NCI-H1694 (cell line): Measurements from ENCODE around the gene ANKS3.

Experiments used
- DNase-seq: peaks from one replicate; lab custom pipeline; 2025; lab: John Stamatoyannopoulos, UW

Gene ANKS3

DNA sequence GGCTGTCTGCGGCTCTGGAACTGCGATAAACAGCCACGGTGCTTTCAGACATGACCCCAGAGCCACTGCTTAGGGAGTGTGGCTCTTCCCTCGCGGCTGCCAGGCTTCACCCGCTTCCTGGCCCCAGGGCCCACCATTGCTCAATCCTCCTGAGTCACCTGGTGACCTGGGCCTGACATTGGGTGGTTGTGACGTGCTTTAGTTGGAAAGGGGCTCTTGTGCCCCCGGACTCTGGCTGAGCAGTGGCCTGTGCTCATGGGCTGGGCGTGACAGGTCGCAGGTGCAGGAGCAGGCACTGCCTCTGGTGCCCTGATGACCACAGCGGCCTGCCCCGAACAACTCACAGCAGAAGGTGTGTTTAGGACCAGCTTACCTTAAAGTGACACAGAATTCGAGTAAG lies 49.3 kb downstream of the ANKS3 start:
- no peak for DNase-seq

DNA sequence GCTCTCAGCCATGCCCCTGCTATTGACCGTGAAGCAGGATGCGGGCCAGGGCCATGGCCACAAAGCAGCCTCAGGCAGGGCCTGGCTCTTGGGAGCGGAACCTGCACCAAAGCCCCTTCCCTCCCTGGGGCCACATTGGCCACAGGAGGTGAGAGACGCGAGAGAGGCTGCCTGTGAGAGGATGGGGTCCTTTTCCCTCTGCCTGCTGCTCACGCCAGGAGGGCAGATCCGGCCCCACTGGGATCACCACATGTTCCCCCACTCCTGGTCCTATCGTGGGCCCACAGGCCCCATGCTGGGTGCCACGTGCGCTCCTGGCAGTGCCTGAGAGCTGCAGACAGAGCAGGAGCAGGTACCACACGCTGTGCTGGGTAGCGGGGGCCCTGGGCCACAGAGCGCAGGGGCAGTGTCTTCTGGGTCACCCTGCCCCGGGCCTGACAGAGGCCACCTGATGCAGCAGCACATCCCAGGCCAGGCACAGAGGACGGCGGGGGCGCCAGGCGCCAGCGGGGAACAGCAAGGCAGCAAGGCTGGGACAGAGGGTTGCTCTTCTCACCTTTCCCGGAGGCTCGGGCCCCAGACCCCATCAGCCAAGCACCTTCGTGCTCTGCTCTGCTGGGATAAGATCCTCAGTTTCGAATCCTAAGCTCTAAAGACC lies 49.9 kb downstream of the ANKS3 start:
- DNase-seq, result no peak

DNA sequence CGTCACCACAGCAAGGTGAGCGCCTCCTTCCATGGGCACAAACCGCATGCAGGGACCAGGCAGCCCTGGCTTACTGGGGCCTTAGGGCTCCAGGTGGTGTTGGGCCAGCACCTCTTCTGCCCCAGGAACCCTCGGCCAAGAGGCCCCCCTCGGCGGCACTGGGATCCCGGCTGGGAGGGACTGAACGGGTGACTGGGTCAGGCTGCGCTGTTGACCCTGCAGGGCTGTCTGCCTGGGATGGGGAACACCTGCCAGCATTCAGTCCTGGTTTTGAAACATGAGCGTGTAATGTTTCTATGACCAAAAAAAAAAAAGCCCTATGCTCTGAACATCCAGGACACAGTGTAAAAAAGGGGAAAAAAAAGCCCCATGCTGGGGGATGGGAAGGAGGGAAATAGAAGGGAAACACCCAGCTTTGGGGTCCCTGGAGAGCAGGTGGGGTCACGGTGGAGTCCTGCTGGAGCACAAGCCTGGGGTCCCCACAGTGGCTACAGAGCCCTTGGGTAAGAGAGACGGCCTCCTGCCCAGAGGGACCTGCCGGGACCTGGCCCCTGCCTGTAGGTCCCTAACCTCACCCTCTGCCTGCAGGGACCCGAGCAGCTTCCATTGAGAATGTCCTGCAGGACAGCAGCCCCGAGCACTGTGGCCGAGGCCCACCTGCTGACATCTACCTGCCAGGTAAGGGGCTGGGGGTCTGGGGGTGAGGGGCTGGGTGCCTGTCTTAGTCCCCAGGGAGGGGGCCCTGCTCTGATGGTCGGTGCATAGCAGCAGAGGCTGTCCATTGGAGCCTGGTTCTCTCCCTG lies 50.6 kb downstream of the ANKS3 start:
- DNase-seq, result no peak

DNA sequence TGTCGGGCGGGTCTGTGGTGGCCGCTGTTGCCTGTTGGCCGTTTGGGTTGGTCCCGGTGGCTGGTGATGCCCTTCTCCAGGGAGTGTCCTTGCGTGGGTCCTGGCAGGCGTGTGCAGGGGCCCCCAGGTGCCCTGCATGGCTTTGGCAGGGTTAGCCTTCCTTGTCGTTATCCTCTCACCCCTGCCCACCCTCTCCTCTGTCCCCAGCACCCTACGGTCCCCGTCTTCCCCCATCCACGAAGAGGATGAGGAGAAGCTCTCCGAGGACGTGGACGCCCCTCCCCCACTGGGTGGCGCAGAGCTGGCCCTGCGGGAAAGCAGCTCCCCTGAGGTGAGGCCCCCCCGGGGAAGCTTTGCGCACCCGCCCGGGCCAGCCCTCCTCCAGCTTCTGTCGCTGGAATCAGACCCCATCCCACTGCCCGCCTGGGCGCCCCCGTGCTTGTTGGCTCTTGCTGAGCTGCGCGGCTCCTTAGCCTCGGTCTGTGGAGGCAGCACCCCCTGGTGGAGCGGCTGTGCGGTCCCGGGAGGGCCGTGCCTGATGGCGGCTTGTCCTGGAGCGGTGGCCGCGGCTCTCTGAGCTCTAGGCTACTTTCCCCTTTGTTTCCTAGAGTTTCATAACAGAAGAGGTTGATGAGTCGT lies 51.3 kb downstream of the ANKS3 start:
- no peak for DNase-seq

DNA sequence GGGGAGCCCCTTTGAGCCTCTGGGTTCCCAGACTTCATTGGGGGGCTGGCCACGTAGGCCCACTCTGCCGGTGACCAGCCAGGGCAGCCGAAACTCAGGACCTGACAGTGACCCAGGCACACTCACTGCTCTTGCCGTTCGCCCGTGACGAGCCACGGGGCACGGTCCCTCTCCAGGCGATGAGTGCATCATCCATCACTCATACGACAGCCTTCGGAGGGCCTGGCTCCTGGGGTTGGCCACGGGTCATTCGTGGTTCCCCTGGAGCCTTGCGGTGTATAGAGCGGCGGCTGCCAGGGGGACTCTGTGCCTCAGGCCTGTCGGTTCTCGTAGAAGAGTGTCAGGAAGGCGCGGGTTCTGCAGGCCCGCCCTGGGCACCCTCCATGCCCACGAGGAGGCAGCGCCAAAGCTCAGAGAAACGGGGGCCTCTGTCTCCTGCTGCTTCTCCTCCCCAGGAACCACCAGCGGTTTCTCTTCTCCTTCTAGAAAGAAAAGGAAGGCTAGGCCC lies 51.9 kb downstream of the ANKS3 start:
- no peak for DNase-seq

DNA sequence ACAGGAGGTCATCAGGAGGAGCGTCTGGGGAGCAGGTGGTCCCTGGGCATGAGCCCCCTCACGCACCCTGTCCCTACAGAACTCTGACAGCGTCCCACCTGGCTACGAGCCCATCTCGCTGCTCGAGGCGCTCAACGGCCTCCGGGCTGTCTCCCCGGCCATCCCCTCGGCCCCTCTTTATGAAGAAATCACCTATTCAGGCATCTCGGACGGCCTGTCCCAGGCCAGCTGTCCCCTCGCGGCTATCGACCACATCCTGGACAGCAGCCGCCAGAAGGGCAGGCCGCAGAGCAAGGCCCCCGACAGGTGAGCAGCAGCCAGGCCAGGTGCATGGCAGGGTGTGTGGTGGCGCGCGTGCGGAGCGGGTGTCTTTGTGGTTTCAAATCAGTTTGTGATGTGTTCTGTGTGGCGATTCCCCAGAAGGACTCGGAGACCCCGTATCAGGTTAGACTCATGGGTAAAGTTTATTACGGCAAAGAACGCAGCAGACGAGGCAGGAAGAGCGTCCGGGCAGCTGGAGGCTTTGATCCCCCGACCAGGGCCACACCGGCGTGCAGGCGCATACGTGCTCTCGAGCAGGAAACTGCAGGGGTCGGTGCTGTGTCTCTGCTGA lies 52.5 kb downstream of the ANKS3 start:
- DNase-seq, result no peak

DNA sequence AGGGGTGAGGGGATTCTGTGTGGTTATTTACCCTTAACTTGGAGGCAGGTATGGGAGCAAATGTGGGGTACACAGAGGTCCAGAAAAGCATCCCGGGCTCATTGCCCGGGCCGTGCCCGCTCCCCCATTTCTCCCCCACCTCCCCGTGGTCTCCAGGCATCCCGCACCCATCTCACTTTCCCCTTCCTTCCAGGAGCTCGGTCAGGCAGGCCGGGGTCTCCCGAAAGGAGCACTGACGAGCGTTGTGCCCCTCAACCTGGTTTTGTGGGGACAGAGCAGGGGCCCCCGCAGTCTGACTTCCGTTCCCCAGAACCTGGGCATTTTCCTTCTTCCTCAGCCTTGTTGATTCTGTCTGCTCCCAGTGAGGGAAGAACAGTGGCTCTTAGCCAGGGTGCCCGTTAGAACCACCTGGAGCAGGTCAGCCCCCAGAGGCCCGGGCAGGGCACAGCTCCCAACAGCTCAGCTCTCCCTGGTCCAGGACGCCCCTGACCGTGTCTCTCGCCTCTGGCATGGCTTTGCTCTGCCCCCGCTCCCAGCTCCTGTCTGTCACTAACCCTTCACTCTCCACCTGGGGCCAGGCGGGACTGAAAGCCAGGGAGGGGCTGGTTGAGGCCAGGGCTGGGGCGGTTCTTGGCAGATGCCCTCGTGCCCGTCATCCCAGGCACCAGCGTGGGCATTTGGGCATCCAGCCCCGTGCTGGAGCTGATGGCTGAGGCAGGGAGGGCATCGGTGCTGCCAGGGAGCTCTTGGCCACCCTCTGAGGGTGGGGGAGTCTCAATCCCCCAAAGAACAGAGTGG lies 53.2 kb downstream of the ANKS3 start:
- no peak for DNase-seq

DNA sequence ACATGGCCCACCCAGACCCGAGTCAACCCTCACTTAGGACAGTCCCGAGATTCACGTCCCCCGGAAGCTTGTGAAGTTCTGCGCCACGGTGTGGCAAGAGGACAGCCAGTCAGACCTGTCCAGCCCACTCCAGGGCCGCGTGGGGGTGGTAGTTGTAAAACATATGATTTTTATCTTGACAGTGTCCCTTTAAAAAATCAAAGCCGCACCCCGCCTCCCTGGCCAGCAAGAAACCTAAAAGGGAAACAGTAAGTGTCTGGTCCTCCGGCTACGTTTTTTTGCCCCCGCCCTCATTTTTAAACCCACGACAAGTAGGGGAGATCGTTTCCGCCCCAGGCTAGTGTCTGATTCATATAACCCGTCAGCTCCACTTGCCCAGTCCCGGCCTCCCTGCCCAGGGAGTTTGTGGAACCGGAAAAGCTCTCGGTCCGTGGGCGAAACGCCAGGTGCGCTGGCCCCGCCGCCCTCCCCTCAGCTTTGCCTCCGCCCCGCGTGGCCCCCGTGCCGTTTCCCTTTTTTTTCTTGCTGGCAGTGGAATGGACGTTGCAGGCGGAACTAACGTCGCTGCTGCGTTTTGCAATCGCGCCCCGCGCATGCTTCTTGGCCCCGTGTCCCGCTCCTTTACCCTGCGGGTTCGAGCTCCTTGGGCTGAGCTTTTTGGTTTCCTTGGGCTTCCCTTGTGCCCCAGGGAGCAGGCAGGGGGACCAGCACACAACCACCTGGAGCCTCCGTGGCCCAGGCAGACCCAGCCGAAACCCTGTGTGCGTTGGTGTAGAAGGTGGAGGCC lies 54.0 kb downstream of the ANKS3 start:
- DNase-seq, result no peak

DNA sequence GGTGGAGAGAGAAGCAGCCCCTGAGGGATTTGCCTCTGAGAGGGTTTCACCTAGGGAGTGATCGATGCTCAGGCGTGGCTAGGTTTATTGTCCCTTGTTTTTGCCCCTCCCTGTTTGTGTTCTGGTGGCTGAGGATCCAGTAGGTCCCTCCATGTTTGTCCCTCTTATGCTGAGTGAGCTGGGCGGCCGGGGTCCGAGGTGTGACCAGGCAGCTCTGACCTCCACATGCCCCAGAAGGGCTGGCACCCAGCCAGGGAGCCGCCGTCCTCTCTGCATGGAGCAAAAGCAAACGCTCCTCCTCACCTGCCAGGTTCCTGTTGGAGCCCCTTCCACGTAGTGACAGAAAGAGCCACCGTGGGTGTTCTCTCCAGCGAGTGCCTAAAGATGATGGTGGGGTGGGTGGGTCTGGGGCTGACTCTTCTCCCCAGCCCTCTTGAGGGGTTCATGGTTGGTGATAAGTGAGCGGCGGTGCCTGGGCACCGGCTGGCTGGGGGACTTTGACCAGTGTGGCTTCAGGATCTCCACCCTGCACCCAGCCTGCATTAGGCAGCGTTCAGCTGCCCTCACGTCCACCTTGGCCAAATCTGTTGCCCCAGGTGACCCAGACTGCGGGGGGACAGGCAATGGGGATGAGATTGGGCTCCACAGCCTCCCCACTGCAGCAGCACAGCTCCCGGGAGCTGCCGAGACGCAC lies 54.8 kb downstream of the ANKS3 start:
- DNase-seq, result no peak

DNA sequence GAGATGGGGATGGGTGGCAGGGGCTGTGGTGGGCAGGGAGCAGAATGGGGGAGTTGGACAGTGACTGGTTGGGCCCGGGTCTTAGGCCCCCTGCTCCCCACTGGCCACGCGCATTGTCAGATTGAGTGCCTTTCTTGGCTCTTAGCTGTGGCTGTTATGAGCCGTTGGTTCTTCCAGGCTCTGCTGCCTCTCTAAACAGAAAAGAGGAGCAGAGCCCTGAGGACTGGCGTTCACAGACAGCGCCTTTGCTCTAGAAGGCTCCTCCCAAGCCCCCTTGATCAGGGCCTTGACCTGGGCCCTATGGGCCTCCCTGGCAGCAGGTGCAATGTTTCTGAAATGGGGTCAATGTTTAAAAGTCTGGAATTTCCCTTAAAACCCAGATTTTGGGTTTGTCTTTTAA lies 55.5 kb downstream of the ANKS3 start:
- no peak for DNase-seq

DNA sequence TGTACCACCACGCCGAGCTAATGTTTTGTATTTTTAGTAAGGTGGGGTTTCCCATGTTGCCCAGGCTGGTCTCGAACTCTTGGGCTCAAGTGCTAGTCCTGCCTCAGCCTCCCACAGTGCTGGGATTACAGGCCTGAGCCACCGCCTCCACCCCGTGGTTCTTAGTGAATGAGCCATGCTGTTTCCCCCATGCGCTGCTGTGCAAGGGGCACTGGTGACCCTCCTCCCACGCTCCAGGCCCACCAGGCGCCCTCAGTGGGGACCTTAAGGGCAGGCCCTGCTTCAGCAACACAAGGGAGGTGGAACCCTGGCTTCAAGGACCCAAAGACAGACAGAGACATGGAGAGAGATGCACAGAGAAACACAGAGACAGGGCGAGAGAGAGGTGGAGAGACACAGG lies 56.1 kb downstream of the ANKS3 start:
- no peak for DNase-seq

DNA sequence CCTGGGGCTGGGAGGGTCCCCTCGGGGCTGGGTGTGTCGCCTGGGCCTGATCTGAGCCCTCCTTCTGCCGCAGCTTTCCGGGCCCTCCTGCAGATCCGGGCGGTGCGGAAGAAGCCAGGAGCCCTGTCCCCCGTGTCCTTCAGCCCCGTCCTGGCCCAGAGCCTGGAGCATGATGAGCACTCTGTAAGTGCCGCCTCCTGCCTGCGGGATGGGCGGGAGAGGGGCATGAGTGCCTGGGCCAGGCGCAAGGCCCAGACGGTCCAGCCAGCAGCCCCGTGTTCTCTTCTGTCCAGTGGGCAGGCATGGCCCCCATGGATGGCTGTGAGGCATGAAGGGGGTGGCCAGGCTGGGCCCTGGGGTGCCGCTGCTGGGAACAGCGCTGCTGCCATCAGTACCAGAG lies 56.7 kb downstream of the ANKS3 start:
- DNase-seq, result no peak

DNA sequence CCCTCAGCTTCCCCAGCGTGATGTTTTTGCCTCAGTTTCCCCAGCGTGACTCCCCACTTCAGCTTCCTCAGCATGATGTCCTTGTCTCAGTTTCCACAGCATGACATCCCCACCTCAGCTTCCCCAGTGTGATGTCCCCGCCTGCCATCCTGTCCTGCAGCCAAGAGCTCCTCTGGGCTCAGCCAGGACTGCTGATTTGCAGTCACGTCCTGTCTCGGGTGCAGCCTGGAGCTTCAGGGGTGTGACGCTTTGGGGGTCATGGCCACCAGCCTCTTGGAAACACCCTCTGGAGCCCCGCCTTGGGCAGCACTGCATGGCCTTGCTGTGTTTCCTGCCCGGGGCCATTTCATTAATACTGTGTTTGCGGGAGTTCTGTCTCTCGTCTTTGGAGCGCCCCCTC lies 57.2 kb downstream of the ANKS3 start:
- no peak for DNase-seq

DNA sequence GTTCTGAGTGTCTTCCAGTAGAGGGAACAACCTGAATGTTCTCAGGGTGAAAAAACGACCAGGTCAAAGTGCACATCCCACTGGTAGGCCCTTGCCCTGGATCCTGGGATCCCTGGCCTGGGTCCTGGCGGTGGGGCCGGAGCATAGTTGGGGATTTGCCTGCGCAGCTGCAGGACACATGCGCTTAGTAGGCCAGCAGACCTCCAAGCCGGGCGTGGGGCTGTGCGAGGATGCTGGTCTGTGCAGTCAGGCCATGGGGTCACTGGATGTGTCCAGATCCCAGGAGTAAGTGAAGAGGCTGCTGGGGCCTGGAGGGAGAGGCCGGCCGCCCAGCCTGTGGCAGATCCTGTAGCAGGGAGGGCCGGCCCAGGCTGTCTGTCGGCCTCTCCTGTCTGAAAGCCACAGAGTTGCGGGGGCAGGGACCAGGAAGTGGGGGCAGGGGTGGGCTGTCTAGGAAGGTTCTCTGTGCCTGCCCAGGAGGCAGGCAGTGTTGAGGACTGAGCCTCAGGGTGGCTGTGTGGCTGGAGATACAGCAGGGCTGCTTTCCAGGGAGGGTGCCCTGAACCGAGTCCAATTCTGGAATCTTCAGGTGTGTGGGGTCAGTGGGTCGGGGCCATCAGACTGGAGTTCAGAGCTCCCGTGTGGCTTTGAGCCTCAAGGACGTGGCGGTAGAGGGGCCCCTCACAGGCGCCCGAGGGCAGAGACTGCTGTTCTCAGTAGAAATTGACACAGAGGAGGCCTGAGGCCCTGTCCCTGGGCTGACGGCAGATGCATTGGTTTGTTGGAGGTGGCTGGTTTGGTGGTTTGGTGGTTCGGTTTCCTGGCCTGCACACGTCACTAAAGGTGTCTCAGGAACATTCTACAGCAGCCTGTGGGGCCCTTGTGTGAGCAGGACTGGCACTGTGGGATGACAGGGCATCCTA lies 57.9 kb downstream of the ANKS3 start:
- no peak for DNase-seq

DNA sequence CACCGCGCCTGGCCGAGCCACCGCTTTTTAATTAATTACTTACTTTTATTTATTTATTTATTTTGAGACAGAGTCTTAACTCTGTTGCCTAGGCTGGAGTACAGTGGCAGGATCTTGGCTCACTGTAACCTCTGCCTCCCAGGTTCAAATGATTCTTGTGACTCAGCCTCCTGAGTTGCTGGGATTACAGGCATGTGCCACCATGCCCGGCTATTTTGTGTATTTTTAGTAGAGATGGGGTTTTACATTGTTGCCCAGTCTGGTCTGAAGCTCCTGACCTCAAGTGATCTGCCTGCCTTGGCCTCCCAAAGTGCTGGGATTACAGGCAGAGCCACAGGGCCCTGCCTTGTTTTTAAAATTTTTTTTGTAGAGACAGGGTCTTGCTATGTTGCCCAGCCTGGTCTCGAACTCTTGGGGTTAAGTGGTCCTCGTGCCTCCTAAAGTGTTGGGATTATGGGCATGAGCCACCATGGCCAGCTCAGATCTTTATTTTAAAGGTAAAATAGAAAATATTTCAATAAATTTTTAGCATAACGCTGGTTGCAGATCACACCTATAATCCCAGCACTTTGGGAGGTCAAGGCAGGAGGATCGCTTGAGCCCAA lies 59.0 kb downstream of the ANKS3 start:
- DNase-seq, result no peak

DNA sequence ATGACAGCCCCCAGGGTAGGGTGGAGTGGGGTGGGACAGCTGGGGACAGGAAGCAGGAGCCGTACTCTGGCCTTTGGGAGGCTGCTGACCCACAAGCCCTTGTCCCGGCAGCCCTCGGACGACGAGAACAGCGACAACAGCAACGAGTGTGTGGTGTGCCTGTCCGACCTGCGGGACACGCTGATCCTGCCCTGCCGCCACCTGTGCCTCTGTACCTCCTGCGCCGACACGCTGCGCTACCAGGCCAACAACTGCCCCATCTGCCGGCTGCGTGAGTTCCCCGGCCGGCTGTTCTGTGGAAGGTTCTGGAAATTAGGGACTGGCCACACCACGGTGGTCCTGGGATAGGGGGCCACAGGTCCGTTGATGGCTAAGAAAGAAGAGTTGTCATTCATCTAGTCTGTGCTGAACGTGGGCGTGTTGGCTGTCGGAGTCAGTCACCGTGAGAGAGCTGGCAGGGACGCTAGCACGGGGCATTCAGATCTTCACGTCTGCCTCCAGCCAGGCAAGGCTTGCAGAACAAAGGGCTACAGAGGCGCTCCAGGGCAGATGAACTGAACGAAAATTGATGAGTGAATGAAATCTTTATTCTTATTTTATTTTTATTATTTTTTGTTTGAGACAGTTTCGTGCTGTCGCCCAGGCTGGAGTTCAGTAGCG lies 60.6 kb downstream of the ANKS3 start:
- no peak for DNase-seq

DNA sequence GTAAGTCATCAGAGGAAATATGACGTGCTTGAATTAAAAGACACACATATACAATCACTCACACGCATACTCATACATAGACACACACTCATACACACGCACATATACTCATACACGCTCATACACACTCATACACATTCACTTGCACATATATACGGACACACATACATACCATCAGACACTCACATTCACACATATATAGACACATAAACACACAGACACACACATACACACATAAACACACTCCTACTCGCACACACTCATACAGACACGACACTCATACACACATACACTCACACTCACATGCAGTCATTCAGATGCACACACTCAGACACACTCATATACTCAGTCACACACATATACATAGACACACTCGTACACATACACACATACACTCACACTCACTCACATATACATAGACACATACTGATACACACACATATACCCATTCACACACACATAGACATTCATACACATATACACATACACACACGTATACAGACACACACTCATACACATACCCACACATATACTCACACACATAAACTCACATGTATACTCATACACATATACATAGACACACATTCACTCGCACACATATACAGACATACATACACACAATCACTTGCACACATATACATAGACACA lies 65.6 kb downstream of the ANKS3 start:
- DNase-seq, result no peak
